Adrenal gland (tissue), 12 donors: ENCODE data around the gene DKKL1. TPM values are rescaled to one million over a fixed set of nuclear protein-coding genes. Genes with fewer than 3 reads are reported as not detected.

ENCODE experiments used
- DNase-seq, 7 donors: peaks; one replicate each; pipeline ENCODE4 v3.0.0-alpha.2; 2019 to 2020
- H3K27ac ChIP-seq, 5 donors: fragments of 200-600 bp; sonication (generic) in 4 of 5; 1 replicate in 3 of 5; 2 replicates in 2 of 5; pipeline versions ENCODE4 v1.5.1 to v1.8.0; 2016 to 2020; ENCODE audit warnings: mild to moderate bottlenecking in 1 of 5
- H3K27me3 ChIP-seq: fragments of 200-600 bp; 2 replicates; pipeline ENCODE4 v1.8.0; 2021
- H3K36me3 ChIP-seq, 2 donors: fragments of 200-600 bp; replicated peaks in 1 of 2; 1 replicate in 1 of 2; 2 replicates in 1 of 2; pipeline versions ENCODE4 v1.5.1 to v1.8.0; 2018 to 2022
- H3K4me1 ChIP-seq, 2 donors: fragments of 200-600 bp; replicated peaks in 1 of 2; 1 replicate in 1 of 2; 2 replicates in 1 of 2; pipeline versions ENCODE4 v1.5.1 to v1.8.0; 2018 to 2021
- H3K4me3 ChIP-seq, 4 donors: fragments of 200-600 bp; sonication (generic) in 3 of 4; one replicate each; pipeline ENCODE4 v1.5.1; 2016 to 2018
- H3K9me3 ChIP-seq, 3 donors: fragments of 200-600 bp; sonication (generic) in 1 of 3; replicated peaks in 1 of 3; 1 replicate in 2 of 3; 2 replicates in 1 of 3; pipeline versions ENCODE4 v1.5.1 to v1.8.0; 2016 to 2021
- POLR2A ChIP-seq, 2 donors: fragments of 450-650 bp; IDR thresholded peaks; one replicate each; pipeline ENCODE4 v1.6.1; 2017; ENCODE audit warnings: antibody characterized with exemption in 2 of 2, mild to moderate bottlenecking in 2 of 2, moderate library complexity in 1 of 2
- WGBS, 4 donors: extraction: QIAGEN DNeasy Blood & Tissue Kit in 2 of 4; methylation state at CpG; one replicate each; pipeline versions ENCODE4 v1.1.5 to v1.1.7; 2013 to 2017; 5-methylcytosine and 5-hydroxymethylcytosine counted together
- intact Hi-C, 2 donors: fragments of 100-400 bp; cut with DNase I; formaldehyde crosslinking; loops; one replicate each; pipeline versions ENCODE4 v1.14.1 to v1.15.0; 2022 to 2023
- polyA plus RNA-seq, 3 donors: library from polyadenylated mRNA; stranded (reverse); fragments of 200-250 nt in 2 of 3; fragments of 350-450 nt in 1 of 3; fragmentation: Illumina TruSeq in 1 of 3; extraction: RNeasy Lipid Tissue Mini Kit (QIAGEN cat#74804) in 1 of 3; gene quantifications; one replicate each; pipeline ENCODE4 v1.2.3, GENCODE V29; 2013 to 2014
- total RNA-seq, 9 donors: library from RNA; depleted of rRNA in 4 of 9; stranded (reverse); fragments of >200 nt in 4 of 9; fragments of 120-200 nt in 1 of 9; fragmentation: NEBNext Ultra II Directional in 1 of 9; extraction: Animal tissue kit (Norgen Biotek cat#: 25700) in 1 of 9; gene quantifications; one replicate each; pipeline versions ENCODE4 v1.1.0 to v1.2.4, GENCODE V29; 2013 to 2023
- TF ChIP-seq, protein P1 (sequence below), 6 experiments: fragments of 450-650 bp in 4 of 6; fragments of 200-600 bp in 2 of 6; sonication (generic) in 1 of 6; IDR thresholded peaks; 1 replicate in 5 of 6; 2 replicates in 1 of 6; pipeline versions ENCODE4 v1.5.1 to v1.8.0; 2016 to 2021; ENCODE audit warnings: antibody characterized with exemption in 6 of 6, mild to moderate bottlenecking in 2 of 6, moderate library complexity in 1 of 6
- donor health status: healthy with polysubstance abuse.
- donor health status: Bipolar disorder and iron deficiency.
- donor health status: DM: yes; HTN: yes; CAD: no.
- donor health status: DM: no; HTN: no; CAD: no.
- donor health status: DM: no; HTN: no; CAD: no.
- donor health status: DM: yes; HTN: yes; CAD: no.

Gene DKKL1
- total and polyA plus RNA-seq, 12 donors = 0.28 to 0.56 (median 0.44) TPM; not detected in 6

DNA sequence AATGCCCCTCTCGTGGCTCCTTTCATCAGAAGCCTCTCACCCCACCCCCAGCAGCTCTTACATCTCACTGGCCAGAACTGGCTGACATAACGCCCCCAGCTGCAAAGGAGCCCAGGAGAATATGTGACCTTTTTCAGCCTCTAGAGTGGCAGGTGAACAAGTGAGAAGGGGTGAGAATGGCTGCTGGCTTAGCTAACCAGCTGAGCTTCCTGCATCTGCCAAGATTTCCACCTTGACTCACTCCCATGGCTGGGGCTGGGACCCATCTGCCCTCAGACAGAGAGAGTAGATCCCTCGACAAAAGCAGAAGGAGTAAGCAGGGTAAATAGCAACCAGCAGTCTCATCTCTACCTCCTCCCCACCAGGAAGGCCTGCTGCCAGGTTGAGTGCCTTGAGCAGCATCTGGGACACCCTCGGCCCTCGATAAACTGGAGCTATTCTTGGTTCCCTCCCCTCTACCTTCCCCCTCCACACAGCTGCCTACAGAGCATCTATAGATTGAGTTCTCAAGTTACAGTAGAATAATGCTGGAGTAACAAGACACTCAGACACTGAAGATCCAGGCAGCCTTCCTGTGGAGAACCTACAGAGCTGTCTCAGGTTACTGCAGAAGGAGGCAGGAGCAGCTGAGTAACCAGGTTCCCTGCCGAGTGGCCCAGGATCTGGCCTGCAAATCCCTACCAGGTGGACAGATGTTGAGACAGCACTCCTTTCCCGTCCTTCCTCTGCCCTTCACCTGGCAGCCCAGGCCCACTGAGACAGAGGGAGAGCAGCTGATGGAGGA is 39.9 kb downstream of the DKKL1 start:
- WGBS, 4 donors = 57 to 66% (median 61%) methylated on average over 5 to 7 of the region's 7 CpGs
- H3K27ac ChIP-seq = no peak overlapping the region
- no peaks in the 10 kb centered on the region for H3K4me1 ChIP-seq
- H3K27me3 ChIP-seq = no peaks in the 10 kb centered on the region
- H3K9me3 ChIP-seq = no peaks in the 10 kb centered on the region
- H3K4me3 ChIP-seq = no peak overlapping the region
- no peaks in the 10 kb centered on the region for H3K36me3 ChIP-seq
- intact Hi-C loops = no loop called here
- DNase-seq = no peak
- TF ChIP-seq, protein P1, sequence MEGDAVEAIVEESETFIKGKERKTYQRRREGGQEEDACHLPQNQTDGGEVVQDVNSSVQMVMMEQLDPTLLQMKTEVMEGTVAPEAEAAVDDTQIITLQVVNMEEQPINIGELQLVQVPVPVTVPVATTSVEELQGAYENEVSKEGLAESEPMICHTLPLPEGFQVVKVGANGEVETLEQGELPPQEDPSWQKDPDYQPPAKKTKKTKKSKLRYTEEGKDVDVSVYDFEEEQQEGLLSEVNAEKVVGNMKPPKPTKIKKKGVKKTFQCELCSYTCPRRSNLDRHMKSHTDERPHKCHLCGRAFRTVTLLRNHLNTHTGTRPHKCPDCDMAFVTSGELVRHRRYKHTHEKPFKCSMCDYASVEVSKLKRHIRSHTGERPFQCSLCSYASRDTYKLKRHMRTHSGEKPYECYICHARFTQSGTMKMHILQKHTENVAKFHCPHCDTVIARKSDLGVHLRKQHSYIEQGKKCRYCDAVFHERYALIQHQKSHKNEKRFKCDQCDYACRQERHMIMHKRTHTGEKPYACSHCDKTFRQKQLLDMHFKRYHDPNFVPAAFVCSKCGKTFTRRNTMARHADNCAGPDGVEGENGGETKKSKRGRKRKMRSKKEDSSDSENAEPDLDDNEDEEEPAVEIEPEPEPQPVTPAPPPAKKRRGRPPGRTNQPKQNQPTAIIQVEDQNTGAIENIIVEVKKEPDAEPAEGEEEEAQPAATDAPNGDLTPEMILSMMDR (IDR thresholded peaks at IDR 0.05) = no peak
- TF ChIP-seq POLR2A (IDR thresholded peaks at IDR 0.05) = no peak

DNA sequence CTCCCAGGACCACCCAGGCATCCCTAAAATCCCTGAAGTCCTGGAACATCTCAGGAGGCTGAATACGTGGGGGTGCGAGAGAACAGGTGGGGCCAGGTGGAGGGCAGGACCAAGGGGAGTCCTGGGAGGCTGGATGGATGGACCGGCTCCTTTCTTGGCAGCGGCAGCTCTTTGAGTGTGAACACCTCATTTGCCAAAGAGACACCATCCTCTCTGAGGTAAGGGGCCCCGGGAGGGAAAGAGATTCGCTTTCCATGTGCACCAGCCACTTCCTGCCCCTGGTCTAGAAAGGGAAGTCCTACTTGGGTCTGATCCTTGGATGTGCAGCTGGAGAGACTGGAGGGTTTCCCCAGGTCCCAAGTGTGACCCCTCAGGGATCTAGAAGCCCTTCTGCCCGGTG is 43.4 kb downstream of the DKKL1 start:
- intact Hi-C loops = no loop called here
- no peaks in the 10 kb centered on the region for H3K27me3 ChIP-seq
- H3K27ac ChIP-seq = no peak overlapping the region
- DNase-seq = no peak
- 61 to 81% (median 69%) methylated on average over 3 to 7 of the region's 7 CpGs for WGBS, 4 donors
- TF ChIP-seq POLR2A (IDR thresholded peaks at IDR 0.05) = no peak
- TF ChIP-seq, protein P1 (IDR thresholded peaks at IDR 0.05) = no peak
- H3K36me3 ChIP-seq = no peaks in the 10 kb centered on the region
- H3K4me3 ChIP-seq = no peak overlapping the region
- H3K9me3 ChIP-seq = no peaks in the 10 kb centered on the region
- no peaks in the 10 kb centered on the region for H3K4me1 ChIP-seq

DNA sequence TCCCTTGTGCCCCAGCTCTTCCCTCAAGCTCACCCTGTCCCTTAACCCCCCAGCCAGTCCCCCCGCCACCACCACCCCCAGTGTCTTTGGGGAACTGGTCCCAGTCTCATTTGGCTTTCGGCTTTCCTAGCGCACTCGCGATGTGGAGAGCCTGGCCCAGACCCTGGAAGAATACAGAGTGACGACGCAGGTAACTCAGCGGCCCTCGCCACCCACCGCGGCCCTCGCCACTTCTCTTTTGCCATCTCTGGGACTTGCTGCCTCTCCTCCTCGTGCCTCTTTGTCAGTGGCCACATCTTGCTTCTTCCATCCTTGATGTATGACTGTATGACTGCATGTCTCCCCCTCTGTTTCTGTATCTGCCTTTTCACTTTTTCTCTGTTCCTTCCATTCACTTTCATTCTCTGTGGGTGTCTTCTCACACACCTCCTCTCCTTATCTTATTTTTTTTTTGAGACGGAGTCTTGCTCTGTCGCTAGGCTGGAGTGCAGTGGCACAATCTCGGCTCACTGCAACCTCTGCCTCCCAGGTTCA is 43.9 kb downstream of the DKKL1 start:
- Histone ChIP-seq H3K9me3 (no peaks in the 10 kb centered on the region), H3K4me1 (no peaks in the 10 kb centered on the region), H3K4me3 (no peak overlapping the region), H3K27ac (no peak overlapping the region), H3K36me3 (no peaks in the 10 kb centered on the region), H3K27me3 (no peaks in the 10 kb centered on the region)
- TF ChIP-seq, protein P1 (IDR thresholded peaks at IDR 0.05) = no peak
- TF ChIP-seq POLR2A (IDR thresholded peaks at IDR 0.05) = no peak
- WGBS, 4 donors = 77 to 88% (median 86%) methylated on average over 12 to 16 of the region's 16 CpGs
- no peak for DNase-seq
- intact Hi-C loops = no loop called here

DNA sequence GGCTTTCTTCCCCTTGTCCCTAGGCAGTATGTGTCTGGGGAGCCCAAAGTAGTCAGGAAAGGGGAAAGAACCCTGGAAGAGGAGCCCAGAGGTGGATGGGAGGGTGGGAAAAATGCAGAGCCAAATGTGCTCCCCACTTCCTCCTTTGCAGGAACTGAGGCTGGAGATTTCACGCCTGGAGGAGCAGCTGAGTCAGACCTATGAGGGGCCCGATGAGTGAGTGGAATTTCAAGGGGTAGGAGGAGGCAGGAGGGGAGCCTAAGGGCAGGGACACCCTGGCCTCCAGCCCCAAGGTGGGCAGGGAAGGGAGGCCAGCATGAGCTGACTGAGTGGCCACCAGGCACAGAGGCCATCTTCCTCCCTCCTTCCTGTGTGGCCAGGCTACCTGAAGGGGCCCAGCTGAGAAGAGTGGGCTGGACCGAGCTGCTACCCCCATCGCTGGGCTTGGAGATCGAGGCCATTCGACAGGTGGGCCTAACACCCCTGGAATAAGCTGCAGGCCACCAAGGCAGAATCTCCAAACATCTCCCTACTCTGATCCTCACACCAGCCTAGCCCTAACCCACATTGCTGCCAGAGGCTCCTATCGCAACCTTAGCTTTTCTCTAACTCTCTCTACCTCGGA is 45.3 kb downstream of the DKKL1 start:
- H3K9me3 ChIP-seq = no peaks in the 10 kb centered on the region
- H3K27ac ChIP-seq = no peak overlapping the region
- H3K4me1 ChIP-seq = no peaks in the 10 kb centered on the region
- no peaks in the 10 kb centered on the region for H3K36me3 ChIP-seq
- 53 to 84% (median 68%) methylated on average over 4 to 8 of the region's 8 CpGs for WGBS, 4 donors
- H3K27me3 ChIP-seq = no peaks in the 10 kb centered on the region
- DNase-seq = no peak
- TF ChIP-seq, protein P1 (IDR thresholded peaks at IDR 0.05) = no peak
- TF ChIP-seq POLR2A (IDR thresholded peaks at IDR 0.05) = no peak
- H3K4me3 ChIP-seq = no peak overlapping the region
- intact Hi-C loops = no loop called here
